Measurements from ENCODE around the gene TPSAB1.
"Not testable (repeated sequence)": the region's sequence is repeated elsewhere in the genome, so short reads cannot be mapped to it uniquely, and the experiment has no call there.

Gene TPSAB1

DNA sequence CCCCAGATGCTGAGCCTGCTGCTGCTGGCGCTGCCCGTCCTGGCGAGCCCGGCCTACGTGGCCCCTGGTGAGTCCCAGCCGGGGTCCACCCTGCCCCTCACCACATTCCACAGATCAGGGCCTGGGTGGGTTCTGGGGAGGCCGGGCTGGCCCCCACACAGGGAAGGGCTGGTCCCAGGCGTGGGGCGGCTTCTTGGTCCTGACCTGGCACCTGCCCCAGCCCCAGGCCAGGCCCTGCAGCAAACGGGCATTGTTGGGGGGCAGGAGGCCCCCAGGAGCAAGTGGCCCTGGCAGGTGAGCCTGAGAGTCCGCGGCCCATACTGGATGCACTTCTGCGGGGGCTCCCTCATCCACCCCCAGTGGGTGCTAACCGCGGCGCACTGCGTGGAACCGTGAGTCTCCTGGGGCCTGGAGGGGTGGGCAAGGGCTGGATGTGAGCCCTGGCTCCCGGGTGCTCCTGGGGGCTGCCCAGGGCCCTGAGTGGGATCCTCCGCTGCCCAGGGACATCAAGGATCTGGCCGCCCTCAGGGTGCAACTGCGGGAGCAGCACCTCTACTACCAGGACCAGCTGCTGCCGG, 15.9 kb downstream of the TPSAB1 start:
- H3K4me1 ChIP-seq (ENCODE audit: insufficient read depth, low read length, poor library complexity, severe bottlenecking); H3K4me3 ChIP-seq (ENCODE audit: low read length, poor library complexity, severe bottlenecking); H3K4me2 ChIP-seq (ENCODE audit: low read depth, low read length, poor library complexity, severe bottlenecking); H3K9me3 ChIP-seq (ENCODE audit: insufficient read depth, low read depth, low read length); H4K20me1 ChIP-seq (ENCODE audit: insufficient read depth, low read length, poor library complexity, severe bottlenecking); H3K79me2 ChIP-seq (ENCODE audit: insufficient read depth, low read length); H2AFZ ChIP-seq (ENCODE audit: low read length); H3K9me2 ChIP-seq (replicated peaks; ENCODE audit: low read depth, low read length); H3K27me3 ChIP-seq (ENCODE audit: insufficient read depth, low read length, poor library complexity, severe bottlenecking); H3K9ac ChIP-seq (ENCODE audit: low read depth, low read length, poor library complexity, severe bottlenecking); H3F3A ChIP-seq (ENCODE audit: low read depth); H3K36me3 ChIP-seq (ENCODE audit: insufficient read depth, low read length): not testable (repeated sequence)

DNA sequence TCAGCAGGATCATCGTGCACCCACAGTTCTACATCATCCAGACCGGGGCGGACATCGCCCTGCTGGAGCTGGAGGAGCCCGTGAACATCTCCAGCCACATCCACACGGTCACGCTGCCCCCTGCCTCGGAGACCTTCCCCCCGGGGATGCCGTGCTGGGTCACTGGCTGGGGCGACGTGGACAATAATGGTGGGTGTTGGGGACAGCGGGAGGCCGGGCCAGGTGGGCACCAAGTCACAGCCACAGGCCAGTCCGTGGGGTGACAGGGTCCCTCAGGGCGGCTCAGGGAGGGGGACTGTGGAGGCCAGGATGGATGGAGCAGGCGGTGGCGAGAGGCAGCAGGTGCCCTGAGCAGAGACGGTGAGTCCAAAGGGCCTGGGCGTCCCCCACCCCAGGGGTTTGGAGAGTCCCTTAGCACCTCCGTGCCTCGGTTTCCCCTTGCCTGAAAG, 16.4 kb downstream of the TPSAB1 start:
- no peaks in the 10 kb centered on the region for H3K4me1 ChIP-seq (ENCODE audit: insufficient read depth, low read length, poor library complexity, severe bottlenecking)
- no peak overlapping the region for H2AFZ ChIP-seq (ENCODE audit: low read length)
- no peaks in the 10 kb centered on the region for H4K20me1 ChIP-seq (ENCODE audit: insufficient read depth, low read length, poor library complexity, severe bottlenecking)
- H3K9me2 ChIP-seq (replicated peaks; ENCODE audit: low read depth, low read length), result no peaks in the 10 kb centered on the region
- H3K36me3 ChIP-seq (ENCODE audit: insufficient read depth, low read length), result no peaks in the 10 kb centered on the region
- no peaks in the 10 kb centered on the region for H3K27me3 ChIP-seq (ENCODE audit: insufficient read depth, low read length, poor library complexity, severe bottlenecking)
- H3K9ac ChIP-seq (ENCODE audit: low read depth, low read length, poor library complexity, severe bottlenecking), result no peak overlapping the region
- no peaks in the 10 kb centered on the region for H3F3A ChIP-seq (ENCODE audit: low read depth)
- H3K4me2 ChIP-seq (ENCODE audit: low read depth, low read length, poor library complexity, severe bottlenecking), result no peak overlapping the region
- no peaks in the 10 kb centered on the region for H3K9me3 ChIP-seq (ENCODE audit: insufficient read depth, low read depth, low read length)
- TF ChIP-seq, protein P1, sequence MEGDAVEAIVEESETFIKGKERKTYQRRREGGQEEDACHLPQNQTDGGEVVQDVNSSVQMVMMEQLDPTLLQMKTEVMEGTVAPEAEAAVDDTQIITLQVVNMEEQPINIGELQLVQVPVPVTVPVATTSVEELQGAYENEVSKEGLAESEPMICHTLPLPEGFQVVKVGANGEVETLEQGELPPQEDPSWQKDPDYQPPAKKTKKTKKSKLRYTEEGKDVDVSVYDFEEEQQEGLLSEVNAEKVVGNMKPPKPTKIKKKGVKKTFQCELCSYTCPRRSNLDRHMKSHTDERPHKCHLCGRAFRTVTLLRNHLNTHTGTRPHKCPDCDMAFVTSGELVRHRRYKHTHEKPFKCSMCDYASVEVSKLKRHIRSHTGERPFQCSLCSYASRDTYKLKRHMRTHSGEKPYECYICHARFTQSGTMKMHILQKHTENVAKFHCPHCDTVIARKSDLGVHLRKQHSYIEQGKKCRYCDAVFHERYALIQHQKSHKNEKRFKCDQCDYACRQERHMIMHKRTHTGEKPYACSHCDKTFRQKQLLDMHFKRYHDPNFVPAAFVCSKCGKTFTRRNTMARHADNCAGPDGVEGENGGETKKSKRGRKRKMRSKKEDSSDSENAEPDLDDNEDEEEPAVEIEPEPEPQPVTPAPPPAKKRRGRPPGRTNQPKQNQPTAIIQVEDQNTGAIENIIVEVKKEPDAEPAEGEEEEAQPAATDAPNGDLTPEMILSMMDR (conservative IDR thresholded peaks at IDR 0.05; ENCODE audit: low read length), result no peak
- TF ChIP-seq EZH2phosphoT487 (IDR thresholded peaks at IDR 0.05; ENCODE audit: borderline replicate concordance), result no peak
- H3K4me3 ChIP-seq (ENCODE audit: low read length, poor library complexity, severe bottlenecking), result no peak overlapping the region
- H3K79me2 ChIP-seq (ENCODE audit: insufficient read depth, low read length), result no peaks in the 10 kb centered on the region

DNA sequence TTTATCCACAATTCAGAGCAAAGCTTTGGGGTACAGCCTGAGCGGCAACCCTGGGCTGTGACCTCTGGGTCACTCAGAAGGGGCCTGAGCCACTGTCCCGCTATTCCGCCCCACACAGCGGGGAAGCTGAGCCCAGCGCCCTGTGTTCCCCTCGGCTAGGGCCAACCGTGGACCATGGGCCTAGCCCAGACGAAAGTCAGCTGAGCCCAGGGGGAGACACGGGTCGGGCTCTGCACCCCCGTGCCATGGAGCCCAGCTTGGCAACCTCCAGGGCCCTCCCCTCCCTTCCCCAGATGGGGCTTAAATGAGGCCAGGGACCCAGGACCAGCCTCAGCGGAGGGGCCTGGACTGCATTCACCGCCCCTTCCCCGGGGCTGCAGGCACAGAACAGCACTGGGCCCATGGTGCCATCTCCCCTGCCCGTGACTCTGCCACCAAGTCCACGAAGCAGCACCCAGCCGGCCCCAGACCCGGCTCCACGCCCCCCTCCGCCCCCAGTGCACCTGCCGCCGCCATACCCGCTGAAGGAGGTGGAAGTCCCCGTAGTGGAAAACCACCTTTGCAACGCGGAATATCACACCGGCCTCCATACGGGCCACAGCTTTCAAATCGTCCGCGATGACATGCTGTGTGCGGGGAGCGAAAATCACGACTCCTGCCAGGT, 17.2 kb downstream of the TPSAB1 start:
- Histone ChIP-seq H3K4me3 (ENCODE audit: low read length, poor library complexity, severe bottlenecking) (no peak overlapping the region), H3K4me2 (ENCODE audit: low read depth, low read length, poor library complexity, severe bottlenecking) (no peak overlapping the region), H3K9me2 (replicated peaks; ENCODE audit: low read depth, low read length) (no peaks in the 10 kb centered on the region), H3K27me3 (ENCODE audit: insufficient read depth, low read length, poor library complexity, severe bottlenecking) (no peaks in the 10 kb centered on the region), H3K9ac (ENCODE audit: low read depth, low read length, poor library complexity, severe bottlenecking) (no peak overlapping the region), H3K36me3 (ENCODE audit: insufficient read depth, low read length) (no peaks in the 10 kb centered on the region), H3K4me1 (ENCODE audit: insufficient read depth, low read length, poor library complexity, severe bottlenecking) (no peaks in the 10 kb centered on the region), H3K79me2 (ENCODE audit: insufficient read depth, low read length) (no peaks in the 10 kb centered on the region), H2AFZ (ENCODE audit: low read length) (no peak overlapping the region), H4K20me1 (ENCODE audit: insufficient read depth, low read length, poor library complexity, severe bottlenecking) (no peaks in the 10 kb centered on the region), H3K9me3 (ENCODE audit: insufficient read depth, low read depth, low read length) (no peaks in the 10 kb centered on the region), H3F3A (ENCODE audit: low read depth) (no peaks in the 10 kb centered on the region)
- TF ChIP-seq, protein P1 (conservative IDR thresholded peaks at IDR 0.05; ENCODE audit: low read length), result no peak
- TF ChIP-seq EZH2phosphoT487 (IDR thresholded peaks at IDR 0.05; ENCODE audit: borderline replicate concordance), result no peak

DNA sequence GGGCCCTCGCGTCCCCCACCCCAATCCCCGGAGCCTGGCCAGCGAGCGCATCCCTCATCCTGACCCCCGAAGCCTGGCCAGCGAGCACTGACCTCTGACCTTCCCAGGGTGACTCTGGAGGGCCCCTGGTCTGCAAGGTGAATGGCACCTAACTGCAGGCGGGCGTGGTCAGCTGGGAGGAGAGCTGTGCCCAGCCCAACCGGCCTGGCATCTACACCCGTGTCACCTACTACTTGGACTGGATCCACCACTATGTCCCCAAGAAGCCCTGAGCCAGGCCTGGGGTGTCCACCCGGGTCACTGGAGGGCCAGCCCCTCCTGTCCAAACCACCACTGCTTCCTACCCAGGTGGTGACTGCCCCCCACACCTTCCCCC, 17.7 kb downstream of the TPSAB1 start:
- TF ChIP-seq, protein P1 (conservative IDR thresholded peaks at IDR 0.05; ENCODE audit: low read length), result no peak
- TF ChIP-seq EZH2phosphoT487 (IDR thresholded peaks at IDR 0.05; ENCODE audit: borderline replicate concordance), result no peak
- H3F3A ChIP-seq (ENCODE audit: low read depth), result no peaks in the 10 kb centered on the region
- no peaks in the 10 kb centered on the region for H4K20me1 ChIP-seq (ENCODE audit: insufficient read depth, low read length, poor library complexity, severe bottlenecking)
- no peak overlapping the region for H3K4me2 ChIP-seq (ENCODE audit: low read depth, low read length, poor library complexity, severe bottlenecking)
- H2AFZ ChIP-seq (ENCODE audit: low read length), result no peak overlapping the region
- no peaks in the 10 kb centered on the region for H3K9me2 ChIP-seq (replicated peaks; ENCODE audit: low read depth, low read length)
- no peak overlapping the region for H3K4me3 ChIP-seq (ENCODE audit: low read length, poor library complexity, severe bottlenecking)
- H3K27me3 ChIP-seq (ENCODE audit: insufficient read depth, low read length, poor library complexity, severe bottlenecking), result no peaks in the 10 kb centered on the region
- H3K9me3 ChIP-seq (ENCODE audit: insufficient read depth, low read depth, low read length), result no peaks in the 10 kb centered on the region
- H3K9ac ChIP-seq (ENCODE audit: low read depth, low read length, poor library complexity, severe bottlenecking), result no peak overlapping the region
- no peaks in the 10 kb centered on the region for H3K4me1 ChIP-seq (ENCODE audit: insufficient read depth, low read length, poor library complexity, severe bottlenecking)
- no peaks in the 10 kb centered on the region for H3K79me2 ChIP-seq (ENCODE audit: insufficient read depth, low read length)
- no peaks in the 10 kb centered on the region for H3K36me3 ChIP-seq (ENCODE audit: insufficient read depth, low read length)
